AG08395 (cell line): ENCODE data around the gene RASGRP3.
A peak's percentile ranks its signal among the peaks of the same experiment; 100 is the strongest.

Source experiments
- DNase-seq: peaks from one replicate; pipeline ENCODE4 v3.0.0; 2012; ENCODE audit warnings: mixed read lengths, low spot score

Gene RASGRP3

DNA sequence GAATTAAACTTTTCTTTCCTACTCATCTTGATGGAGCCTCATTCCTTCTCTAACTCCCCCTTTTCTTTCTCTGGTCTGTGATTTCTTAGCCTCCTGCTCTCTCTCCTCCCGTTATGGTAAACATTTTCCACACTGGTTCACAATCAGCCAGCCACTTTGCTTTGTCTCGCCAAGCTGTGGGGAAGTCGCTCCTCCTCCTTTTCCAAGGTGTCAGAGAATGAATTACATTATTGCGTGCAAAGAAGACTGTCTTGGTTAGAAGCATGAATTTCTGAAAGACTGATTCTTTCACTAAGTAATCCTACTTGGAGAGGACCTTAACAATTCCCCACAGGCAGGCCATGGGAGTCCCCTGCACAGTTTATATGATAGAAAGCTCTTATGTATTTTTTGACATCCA, 46.1 kb downstream of the RASGRP3 start:
- peak; percentile 9 for DNase-seq

- DNase-seq = no peak
Observed at GRCh38 chr2:33525666-33526065, 49.2 kb downstream of the RASGRP3 start.

- DNase-seq = peak; percentile 46
Observed at GRCh38 chr2:33526132-33526531, 49.7 kb downstream of the RASGRP3 start.

- DNase-seq = no peak
Observed at GRCh38 chr2:33526921-33527320, 50.5 kb downstream of the RASGRP3 start.

DNA sequence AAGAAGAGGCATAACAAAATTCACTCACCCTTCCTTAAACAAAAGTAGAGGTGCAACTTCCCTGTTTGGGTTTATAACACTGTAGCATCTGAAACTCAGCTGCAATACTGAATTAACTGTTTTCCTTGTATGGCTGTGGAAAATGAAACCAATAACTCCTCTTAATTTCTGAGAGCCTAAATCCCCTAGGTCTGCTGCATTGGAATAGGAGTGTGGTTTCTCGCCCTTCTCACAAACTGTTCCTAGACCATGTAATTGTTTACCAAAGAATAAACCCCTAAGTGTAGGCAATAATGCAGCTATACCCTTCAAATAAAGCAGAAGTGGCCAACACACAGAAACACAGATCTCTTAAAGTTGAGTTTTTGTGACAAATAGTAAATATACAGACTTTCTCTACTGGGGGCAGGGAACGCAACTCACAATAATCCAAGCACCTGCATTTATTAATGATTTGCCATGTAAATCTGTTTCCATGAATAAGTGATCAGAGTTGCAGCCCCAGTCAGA, 52.0 kb downstream of the RASGRP3 start:
- no peak for DNase-seq

- peak; percentile 94 for DNase-seq
Observed at GRCh38 chr2:33529771-33530481, 53.5 kb downstream of the RASGRP3 start.

DNA sequence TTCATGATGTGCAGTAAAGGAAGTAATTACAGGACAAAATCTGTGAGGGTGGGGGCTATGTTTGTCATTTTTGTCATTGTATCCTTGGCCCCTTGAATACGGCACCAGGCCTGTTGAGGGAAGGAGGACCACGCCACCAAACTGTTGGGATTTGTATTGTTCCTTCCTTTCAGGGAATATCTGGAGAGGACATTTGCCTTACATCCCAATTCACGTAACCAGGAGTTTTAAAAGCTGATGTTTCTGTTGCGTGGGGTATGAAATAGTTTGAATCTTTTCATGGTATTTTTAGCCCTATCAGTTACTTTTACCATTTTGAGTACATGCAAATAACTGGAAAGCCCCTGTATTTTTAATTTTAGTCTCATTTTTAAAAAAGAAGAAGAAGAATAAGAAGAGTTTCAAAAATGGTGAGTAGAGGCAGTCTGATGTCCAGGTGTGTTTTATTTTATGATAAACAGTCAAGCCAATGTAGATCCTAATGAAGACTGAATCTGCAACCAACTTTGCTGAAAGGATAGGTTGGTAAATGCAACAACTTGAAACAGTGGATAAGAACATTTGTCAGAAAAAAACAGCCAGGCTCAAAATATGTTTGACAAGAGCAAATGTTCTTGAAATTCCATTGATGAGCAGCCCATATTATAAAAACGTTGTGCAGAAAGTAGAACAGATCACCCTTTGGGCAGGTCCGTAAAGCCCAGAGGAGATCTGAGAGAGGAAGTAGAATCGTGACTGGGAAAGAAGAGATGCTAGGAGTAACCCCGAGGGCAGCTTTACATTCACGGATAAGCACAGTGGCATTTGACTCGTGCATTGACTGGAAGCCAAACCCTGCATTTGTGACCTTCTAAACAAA, 54.5 kb downstream of the RASGRP3 start:
- no peak for DNase-seq

- peak; percentile 29 for DNase-seq
Observed at GRCh38 chr2:33531549-33532059, 55.2 kb downstream of the RASGRP3 start.

GRCh38 chr2:33532146-33532545, 55.7 kb downstream of the RASGRP3 start:
- DNase-seq = no peak

- no peak for DNase-seq
Observed at GRCh38 chr2:33532966-33533365, 56.5 kb downstream of the RASGRP3 start.

DNA sequence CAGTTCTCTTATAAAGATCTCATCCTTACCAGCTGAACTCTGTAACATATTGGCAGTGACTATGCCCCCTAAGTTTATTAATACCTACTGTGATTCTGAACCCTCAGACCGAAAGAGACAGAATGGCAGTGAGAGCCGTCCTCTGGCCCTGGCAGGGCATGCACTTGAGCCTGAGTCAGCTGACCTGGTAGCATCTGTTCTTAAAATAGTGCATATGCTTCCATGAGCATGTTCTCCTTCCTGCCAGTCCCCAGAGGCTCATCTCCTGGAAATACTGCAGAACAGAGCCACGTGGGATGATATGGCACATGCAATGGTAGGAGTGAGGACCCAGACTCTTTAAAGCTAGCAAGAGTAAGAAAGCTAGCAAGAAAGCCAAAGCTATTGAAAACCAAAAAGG, 59.0 kb downstream of the RASGRP3 start:
- no peak for DNase-seq

DNA sequence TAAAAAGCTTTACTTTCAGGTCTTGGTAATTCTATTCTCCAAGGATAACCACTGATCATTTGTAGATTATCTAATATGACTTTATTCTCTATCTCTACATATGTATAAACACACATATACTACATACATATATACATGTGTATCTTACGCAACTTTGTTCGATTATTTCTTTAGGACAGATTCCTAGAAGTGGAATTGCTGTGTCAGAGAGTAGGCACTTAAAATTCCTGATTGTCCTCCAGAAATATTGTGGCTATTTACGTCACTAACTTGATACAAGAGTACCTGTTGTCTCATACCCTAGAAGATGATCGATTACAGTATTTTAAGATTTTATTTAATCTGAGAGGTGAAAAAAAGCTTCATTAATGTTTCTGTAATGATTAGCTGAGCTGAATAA, 64.8 kb downstream of the RASGRP3 start:
- DNase-seq = no peak

- no peak for DNase-seq
Observed at GRCh38 chr2:33550206-33550605, 73.8 kb downstream of the RASGRP3 start.

DNA sequence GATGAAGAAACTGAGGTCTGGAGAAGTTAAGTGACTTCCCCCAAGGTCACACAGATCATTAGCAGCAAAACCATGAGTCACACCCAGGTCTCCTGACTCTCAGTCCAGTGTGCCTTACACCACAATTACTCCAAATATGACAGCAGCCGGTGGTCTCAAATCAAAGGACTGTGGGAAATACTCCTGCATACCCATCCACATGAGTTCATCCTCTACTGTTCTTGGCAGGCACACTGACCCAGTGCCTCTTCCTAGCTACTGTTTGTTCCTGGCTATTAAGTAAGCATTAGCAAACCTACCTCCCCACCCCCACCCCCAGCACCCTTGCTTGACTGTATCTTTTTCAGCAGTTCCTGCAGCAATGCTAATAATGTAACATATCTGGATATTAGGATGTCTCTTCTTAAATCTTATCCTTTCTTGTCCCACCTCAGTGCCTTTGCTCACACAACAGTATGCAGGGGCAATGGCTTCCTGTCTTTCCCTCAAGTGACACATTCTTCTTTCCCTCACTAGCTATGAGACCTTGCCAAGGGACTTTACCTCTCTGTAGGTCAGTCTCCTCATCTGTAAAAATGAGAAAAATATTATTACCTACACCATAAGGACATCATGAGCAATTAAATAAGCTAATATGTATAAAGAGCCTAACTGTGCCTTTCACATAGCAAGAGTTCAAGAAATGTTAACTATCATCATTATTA, 76.5 kb downstream of the RASGRP3 start:
- DNase-seq = peak; percentile 9

GRCh38 chr2:33555681-33556080, 79.2 kb downstream of the RASGRP3 start:
- no peak for DNase-seq

- DNase-seq = no peak
Observed at GRCh38 chr2:33559328-33559727, 82.9 kb downstream of the RASGRP3 start.

- no peak for DNase-seq
Observed at GRCh38 chr2:33560017-33560416, 83.6 kb downstream of the RASGRP3 start.

DNA sequence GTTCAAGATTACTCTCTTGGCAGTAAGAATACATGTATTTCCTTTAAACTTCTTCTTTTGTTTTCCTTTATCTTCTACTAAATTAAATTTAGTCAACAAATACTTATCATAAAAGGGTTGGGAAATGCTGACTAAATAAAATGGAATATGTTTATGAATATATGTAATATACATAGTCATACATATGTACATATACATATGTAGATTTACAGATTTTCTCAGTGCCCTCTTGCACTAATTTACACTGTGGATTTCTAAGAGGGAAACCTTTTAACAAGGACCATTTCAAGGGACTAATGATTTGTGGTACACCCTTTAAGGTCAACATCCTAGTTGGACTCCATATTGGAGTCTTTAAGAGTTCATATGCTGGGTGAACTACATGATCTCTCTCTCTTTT, 85.4 kb downstream of the RASGRP3 start:
- no peak for DNase-seq

DNA sequence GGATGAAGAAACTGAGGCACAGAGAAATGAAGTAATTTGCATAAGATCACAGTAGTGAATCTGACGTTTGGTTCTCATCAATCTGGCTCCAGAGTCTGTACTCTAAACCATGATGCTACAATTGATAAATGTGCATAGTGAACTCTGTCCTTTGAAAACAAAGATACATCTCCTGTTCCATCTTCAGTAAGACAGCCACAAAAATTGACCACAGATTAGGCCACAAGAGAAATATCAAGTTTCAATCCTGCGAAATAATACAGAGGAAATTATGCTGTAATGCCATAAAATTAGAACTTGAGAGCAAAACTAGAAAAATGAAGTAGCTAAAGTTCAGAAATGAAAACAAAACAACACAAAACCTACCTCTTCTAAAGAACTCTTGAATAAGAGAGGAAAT, 94.2 kb downstream of the RASGRP3 start:
- no peak for DNase-seq

- no peak for DNase-seq
Observed at GRCh38 chr2:33573657-33574056, 97.2 kb downstream of the RASGRP3 start.

DNA sequence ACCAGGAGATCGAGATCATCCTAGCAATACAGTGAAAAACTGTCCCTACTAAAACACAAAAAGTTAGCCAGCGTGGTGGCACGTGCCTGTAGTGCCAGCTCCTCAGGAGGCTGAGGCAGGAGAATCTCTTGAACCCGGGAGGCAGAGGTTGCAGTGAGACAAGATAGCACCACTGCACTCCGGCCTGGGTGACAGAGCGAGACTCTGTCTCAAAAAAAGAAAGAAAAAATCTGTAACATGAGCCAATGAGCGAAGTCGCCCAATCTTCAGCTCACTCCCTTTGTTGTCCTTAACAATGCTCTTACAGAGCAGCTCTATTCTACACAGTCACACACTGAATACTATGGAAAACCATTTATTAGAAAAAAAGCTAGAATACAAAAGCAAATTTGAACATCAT, 100.6 kb downstream of the RASGRP3 start:
- no peak for DNase-seq

DNA sequence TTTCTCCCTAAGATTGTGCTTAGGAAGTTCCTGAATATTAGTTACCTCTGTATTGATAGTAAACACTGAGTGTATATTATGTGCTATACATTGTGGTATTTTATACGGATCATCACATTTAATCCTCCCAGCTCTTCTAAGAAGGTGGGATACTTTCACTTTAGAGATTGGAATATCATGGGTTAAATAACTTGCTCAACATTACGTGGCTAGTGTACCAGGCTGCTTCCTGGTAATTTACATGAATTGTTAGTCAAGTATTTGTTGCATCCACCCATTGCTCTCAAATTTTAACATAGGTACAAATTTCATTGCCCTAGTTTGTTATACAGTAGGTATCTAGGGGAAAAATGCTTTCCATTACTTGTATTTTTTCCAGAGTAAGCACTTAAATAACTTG, 101.2 kb downstream of the RASGRP3 start:
- DNase-seq = peak; percentile 16
